Parathyroid adenoma (tissue), 2 donors: ENCODE data around the gene UCP2.

Experiments
- H2AFZ ChIP-seq: fragments of 300-600 bp; sonication (generic); one replicate; pipeline ENCODE4 v1.7.0; 2017; ENCODE audit warnings: antibody characterized with exemption, mild to moderate bottlenecking
- H3K27ac ChIP-seq: fragments of 300-600 bp; sonication (generic); one replicate; pipeline ENCODE4 v1.7.0; 2017
- H3K27me3 ChIP-seq: fragments of 300-600 bp; sonication (generic); one replicate; pipeline ENCODE4 v1.7.0; 2017; ENCODE audit warnings: low read length; ENCODE audit not compliant: control insufficient read depth, insufficient read depth
- H3K36me3 ChIP-seq: fragments of 300-600 bp; sonication (generic); one replicate; pipeline ENCODE4 v1.7.0; 2017; ENCODE audit warnings: low read length; ENCODE audit not compliant: control insufficient read depth, insufficient read depth
- H3K4me1 ChIP-seq: fragments of 300-600 bp; sonication (generic); one replicate; pipeline ENCODE4 v1.7.0; 2017; ENCODE audit warnings: control low read depth
- H3K4me2 ChIP-seq: fragments of 300-600 bp; sonication (generic); one replicate; pipeline ENCODE4 v1.7.0; 2017; ENCODE audit warnings: low read length
- H3K4me3 ChIP-seq: fragments of 300-600 bp; sonication (generic); one replicate; pipeline ENCODE4 v1.7.0; 2017; ENCODE audit warnings: low read depth, low read length
- H3K79me2 ChIP-seq: fragments of 300-600 bp; sonication (generic); one replicate; pipeline ENCODE4 v1.7.0; 2017; ENCODE audit warnings: control low read depth
- H3K9ac ChIP-seq: fragments of 300-600 bp; sonication (generic); one replicate; pipeline ENCODE4 v1.7.0; 2017; ENCODE audit warnings: mild to moderate bottlenecking
- H3K9me3 ChIP-seq: fragments of 300-600 bp; sonication (generic); one replicate; pipeline ENCODE4 v1.7.0; 2017; ENCODE audit warnings: low read length; ENCODE audit not compliant: control insufficient read depth
- CTCF ChIP-seq: fragments of 300-600 bp; sonication (generic); IDR thresholded peaks from one replicate; pipeline ENCODE4 v1.7.0; 2017; ENCODE audit warnings: antibody characterized with exemption, mild to moderate bottlenecking
- donor health status: primary hyperparathyroidism.

UCP2 gene

GRCh38 chr11:73999581-74000306 is 17.1 kb upstream of the UCP2 start:
- TF ChIP-seq CTCF, result no peak
- Histone ChIP-seq H3K9me3 (no peaks in the 10 kb centered on the region), H3K9ac (no peak overlapping the region), H3K36me3 (no peaks in the 10 kb centered on the region), H3K27me3 (no peaks in the 10 kb centered on the region), H3K4me1 (no peaks in the 10 kb centered on the region), H3K4me3 (no peak overlapping the region), H2AFZ (no peak overlapping the region), H3K4me2 (no peak overlapping the region), H3K27ac (no peak overlapping the region), H3K79me2 (no peaks in the 10 kb centered on the region)

- TF ChIP-seq CTCF, result no peak
- Histone ChIP-seq H3K36me3 (no peaks in the 10 kb centered on the region), H2AFZ (no peak overlapping the region), H3K4me3 (no peak overlapping the region), H3K79me2 (no peaks in the 10 kb centered on the region), H3K27ac (no peak overlapping the region), H3K9me3 (no peaks in the 10 kb centered on the region), H3K4me1 (no peaks in the 10 kb centered on the region), H3K9ac (no peak overlapping the region), H3K4me2 (no peak overlapping the region), H3K27me3 (no peaks in the 10 kb centered on the region)
Observed at GRCh38 chr11:73998846-73999575, 16.4 kb upstream of the UCP2 start.

GRCh38 chr11:73997120-73997770 is 14.6 kb upstream of the UCP2 start:
- Histone ChIP-seq H3K9me3 (no peaks in the 10 kb centered on the region), H3K79me2 (no peaks in the 10 kb centered on the region), H2AFZ (no peak overlapping the region), H3K27ac (no peak overlapping the region), H3K4me1 (no peaks in the 10 kb centered on the region), H3K36me3 (no peaks in the 10 kb centered on the region), H3K27me3 (no peaks in the 10 kb centered on the region), H3K4me2 (no peak overlapping the region), H3K9ac (no peak overlapping the region), H3K4me3 (no peak overlapping the region)
- TF ChIP-seq CTCF, result no peak

GRCh38 chr11:73996161-73996747 is 13.6 kb upstream of the UCP2 start:
- H3K27me3 ChIP-seq, result no peaks in the 10 kb centered on the region
- H3K9ac ChIP-seq, result no peak overlapping the region
- no peaks in the 10 kb centered on the region for H3K9me3 ChIP-seq
- no peaks in the 10 kb centered on the region for H3K4me1 ChIP-seq
- TF ChIP-seq CTCF, result no peak
- no peak overlapping the region for H3K4me2 ChIP-seq
- no peak overlapping the region for H3K27ac ChIP-seq
- H3K36me3 ChIP-seq, result no peaks in the 10 kb centered on the region
- H2AFZ ChIP-seq, result no peak overlapping the region
- no peak overlapping the region for H3K4me3 ChIP-seq
- no peaks in the 10 kb centered on the region for H3K79me2 ChIP-seq
